H1 (cell line): Measurements from ENCODE around the gene CYREN. TPM values are rescaled to one million over a fixed set of nuclear protein-coding genes. Genes with fewer than 3 reads are reported as not detected.

ENCODE experiments used
- CTCF ChIA-PET: fragments of 300-600 bp; sonication (Branson Sonifier 250); formaldehyde crosslinking; loops from one replicate; lab custom pipeline; 2021; ENCODE audit not compliant: partially characterized antibody; lab: Charles Lee
- POLR2A ChIA-PET: fragments of 300-600 bp; sonication (Branson Sonifier 250); formaldehyde crosslinking; loops from one replicate; lab custom pipeline; 2021; ENCODE audit warnings: inconsistent platforms; ENCODE audit not compliant: partially characterized antibody; lab: Charles Lee
- DNase-seq, 2 experiments: peaks; one replicate each; pipeline versions ENCODE4 v3.0.0 to v3.0.0-alpha.2; 2010 to 2022; ENCODE audit warnings: low spot score in 2 of 2, low read depth in 1 of 2, mixed read lengths in 1 of 2
- FAIRE-seq: peaks from 2 replicates; lab custom pipeline; 2011; peaks lifted over from hg19 to GRCh38; lab: Jason Lieb, UNC
- H2AFZ ChIP-seq: 2 replicates; pipeline ENCODE4 v1.8.1; 2012; ENCODE audit warnings: low read length, inconsistent platforms
- H2AK5ac ChIP-seq: 2 replicates; pipeline ENCODE4 v1.6.1; 2013; ENCODE audit warnings: low read depth, low read length
- H2BK120ac ChIP-seq: replicated peaks from 2 replicates; pipeline ENCODE3; 2013; ENCODE audit warnings: low read depth, low read length, inconsistent platforms
- H2BK12ac ChIP-seq: 2 replicates; pipeline ENCODE4 v1.6.1; 2013; ENCODE audit warnings: low read depth, low read length
- H2BK15ac ChIP-seq: 2 replicates; pipeline ENCODE4 v1.6.1; 2013; ENCODE audit warnings: low read length
- H2BK20ac ChIP-seq: 2 replicates; pipeline ENCODE4 v1.6.1; 2013; ENCODE audit warnings: low read length
- H2BK5ac ChIP-seq: 2 replicates; pipeline ENCODE4 v1.6.1; 2013; ENCODE audit warnings: low read depth, low read length
- H3K14ac ChIP-seq: 2 replicates; pipeline ENCODE4 v1.6.1; 2013; ENCODE audit warnings: inconsistent platforms; ENCODE audit not compliant: insufficient read length
- H3K18ac ChIP-seq: 2 replicates; pipeline ENCODE4 v1.6.1; 2013; ENCODE audit warnings: low read length; ENCODE audit errors: extremely low read depth
- H3K23ac ChIP-seq: 2 replicates; pipeline ENCODE4 v1.6.1; 2013; ENCODE audit warnings: inconsistent platforms; ENCODE audit not compliant: insufficient read length
- H3K23me2 ChIP-seq: 2 replicates; pipeline ENCODE4 v1.6.1; 2013; ENCODE audit warnings: low read depth, low read length
- H3K27ac ChIP-seq: 2 replicates; pipeline ENCODE4 v1.6.1; 2011; ENCODE audit warnings: low read depth, low read length, inconsistent platforms
- H3K27me3 ChIP-seq, 4 experiments: replicated peaks in 1 of 4; 1 replicate in 1 of 4; 2 replicates in 3 of 4; pipeline versions ENCODE4 v1.6.1 to v1.8.1; 2011 to 2013; ENCODE audit warnings: low read length in 3 of 4, mild to moderate bottlenecking in 3 of 4, inconsistent platforms in 2 of 4, mixed read lengths in 2 of 4, moderate library complexity in 1 of 4; ENCODE audit not compliant: control insufficient read depth in 3 of 4, insufficient read depth in 3 of 4; ENCODE audit errors: extremely low read depth in 1 of 4
- H3K36me3 ChIP-seq, 4 experiments: 2 replicates each; pipeline versions ENCODE4 v1.6.1 to v1.8.1; 2011 to 2013; ENCODE audit warnings: mild to moderate bottlenecking in 4 of 4, low read length in 3 of 4, moderate library complexity in 2 of 4, control low read depth in 1 of 4, inconsistent platforms in 1 of 4; ENCODE audit not compliant: insufficient read depth in 4 of 4, control insufficient read depth in 2 of 4
- H3K4ac ChIP-seq: replicated peaks from 2 replicates; pipeline ENCODE3; 2013; ENCODE audit warnings: low read length, low read depth, mixed read lengths, inconsistent platforms; ENCODE audit not compliant: insufficient read length
- H3K4me1 ChIP-seq, 4 experiments: replicated peaks in 1 of 4; 1 replicate in 1 of 4; 2 replicates in 3 of 4; pipeline versions ENCODE4 v1.6.1 to v1.8.1; 2011 to 2013; ENCODE audit warnings: low read length in 3 of 4, inconsistent platforms in 2 of 4, mixed read lengths in 1 of 4; ENCODE audit not compliant: insufficient read depth in 4 of 4, control insufficient read depth in 3 of 4
- H3K4me2 ChIP-seq, 2 experiments: 2 replicates each; pipeline versions ENCODE4 v1.6.1 to v1.8.1; 2011 to 2013; ENCODE audit warnings: low read depth in 2 of 2, low read length in 2 of 2, control low read depth in 1 of 2, inconsistent platforms in 1 of 2, mild to moderate bottlenecking in 1 of 2; ENCODE audit not compliant: insufficient read depth in 1 of 2
- H3K4me3 ChIP-seq, 4 experiments: fragments of 200-600, 300-600 bp in 1 of 4; sonication (generic), shearing (Covaris generic), sonication (Bioruptor Twin) in 1 of 4; 2 replicates each; pipeline versions ENCODE4 v1.5.1 to v1.8.1; 2011 to 2016; ENCODE audit warnings: low read length in 4 of 4, low read depth in 3 of 4, control low read depth in 2 of 4, inconsistent platforms in 2 of 4, mild to moderate bottlenecking in 2 of 4, mixed read lengths in 1 of 4, moderate library complexity in 1 of 4; ENCODE audit not compliant: insufficient read depth in 2 of 4; ENCODE audit errors: extremely low read depth in 1 of 4
- H3K56ac ChIP-seq: replicated peaks from 2 replicates; pipeline ENCODE3; 2013; ENCODE audit warnings: low read depth, mild to moderate bottlenecking, mixed read lengths, low read length, inconsistent platforms; ENCODE audit not compliant: insufficient read length
- H3K79me1 ChIP-seq: 2 replicates; pipeline ENCODE4 v1.6.1; 2013; ENCODE audit warnings: low read depth, low read length, control low read depth
- H3K79me2 ChIP-seq, 2 experiments: 2 replicates each; pipeline versions ENCODE4 v1.6.1 to v1.8.1; 2012 to 2013; ENCODE audit warnings: low read length in 2 of 2, mild to moderate bottlenecking in 2 of 2, inconsistent platforms in 1 of 2; ENCODE audit not compliant: insufficient read depth in 2 of 2, control insufficient read depth in 1 of 2
- H3K9ac ChIP-seq, 4 experiments: replicated peaks in 1 of 4; 1 replicate in 1 of 4; 2 replicates in 3 of 4; pipeline versions ENCODE4 v1.6.1 to v1.8.1; 2011 to 2013; ENCODE audit warnings: low read depth in 3 of 4, low read length in 3 of 4, control low read depth in 2 of 4, mild to moderate bottlenecking in 2 of 4, moderate library complexity in 2 of 4, inconsistent platforms in 1 of 4; ENCODE audit errors: extremely low read depth in 1 of 4
- H3K9me3 ChIP-seq, 2 experiments: 2 replicates each; pipeline versions ENCODE4 v1.6.1 to v1.8.1; 2012 to 2013; ENCODE audit warnings: mild to moderate bottlenecking in 2 of 2, moderate library complexity in 2 of 2, control low read depth in 1 of 2, inconsistent platforms in 1 of 2, low read depth in 1 of 2, low read length in 1 of 2, mixed read lengths in 1 of 2; ENCODE audit not compliant: insufficient read depth in 2 of 2
- H4K20me1 ChIP-seq, 2 experiments: replicated peaks in 1 of 2; 2 replicates each; pipeline versions ENCODE3 to v1.8.1; 2011 to 2013; ENCODE audit warnings: inconsistent platforms in 2 of 2, low read length in 2 of 2, mild to moderate bottlenecking in 1 of 2; ENCODE audit not compliant: insufficient read depth in 2 of 2, control insufficient read depth in 1 of 2
- H4K5ac ChIP-seq: 2 replicates; pipeline ENCODE4 v1.6.1; 2013; ENCODE audit warnings: low read length, low read depth, mixed read lengths, inconsistent platforms; ENCODE audit not compliant: insufficient read length
- H4K8ac ChIP-seq: 2 replicates; pipeline ENCODE4 v1.8.0; 2013; ENCODE audit warnings: mild to moderate bottlenecking, moderate library complexity, low read length, inconsistent platforms; ENCODE audit not compliant: insufficient read depth; ENCODE audit errors: extremely low read depth
- H4K91ac ChIP-seq: replicated peaks from 2 replicates; pipeline ENCODE3; 2013; ENCODE audit warnings: low read length, mixed read lengths, inconsistent platforms; ENCODE audit not compliant: insufficient read length
- ATF2 ChIP-seq: IDR thresholded peaks from 2 replicates; pipeline ENCODE4 v1.6.1; 2012; ENCODE audit warnings: low read length, inconsistent platforms
- HDAC2 ChIP-seq, 2 experiments: fragments of 300-600 bp in 1 of 2; sonication (generic) in 1 of 2; IDR thresholded peaks; 2 replicates each; pipeline ENCODE4 v1.6.1; 2011 to 2012; ENCODE audit warnings: low read depth in 2 of 2, low read length in 2 of 2, mild to moderate bottlenecking in 2 of 2, moderate library complexity in 2 of 2, borderline replicate concordance in 1 of 2, inconsistent platforms in 1 of 2
- KDM5A ChIP-seq: fragments of 200-600 bp; IDR thresholded peaks from 2 replicates; pipeline ENCODE4 v1.7.1; 2012; ENCODE audit warnings: mild to moderate bottlenecking, low read length, inconsistent platforms, mixed read lengths
- RBBP5 ChIP-seq: IDR thresholded peaks from 2 replicates; pipeline ENCODE4 v1.7.1; 2012; ENCODE audit warnings: low read depth, mild to moderate bottlenecking, inconsistent platforms, low read length, moderate library complexity, borderline replicate concordance
- SP1 ChIP-seq: IDR thresholded peaks from 2 replicates; pipeline ENCODE4 v1.6.1; 2011; ENCODE audit warnings: low read depth, low read length
- SUZ12 ChIP-seq: fragments of 200-600 bp; sonication (generic); IDR thresholded peaks from 2 replicates; pipeline ENCODE4 v1.6.1; 2012; ENCODE audit warnings: mild to moderate bottlenecking, inconsistent platforms, low read length, moderate library complexity, mixed read lengths
- TEAD4 ChIP-seq: IDR thresholded peaks from 2 replicates; pipeline ENCODE4 v1.6.1; 2012; ENCODE audit warnings: low read depth, low read length, inconsistent platforms, mixed read lengths
- YY1 ChIP-seq: IDR thresholded peaks from 2 replicates; pipeline ENCODE4 v1.6.1; 2011; ENCODE audit warnings: low read depth, mild to moderate bottlenecking, low read length
- WGBS, 2 experiments: shearing (Covaris generic) in 1 of 2; methylation state at CpG; one replicate each; pipeline versions ENCODE4 v1.1.6 to v1.1.7; 2013 to 2015; ENCODE audit warnings: low lambda C conversion rate in 2 of 2, mixed read lengths in 2 of 2, inconsistent platforms in 1 of 2, low coverage in 1 of 2, missing lambda C conversion rate in 1 of 2; ENCODE audit not compliant: insufficient replicate concordance in 2 of 2, insufficient coverage in 1 of 2, insufficient read length in 1 of 2; ENCODE audit errors: extremely low coverage in 1 of 2, missing lambda C conversion rate in 1 of 2; 5-methylcytosine and 5-hydroxymethylcytosine counted together
- polyA plus RNA-seq, 7 experiments: library from polyadenylated mRNA; depleted of rRNA in 3 of 7; stranded (reverse) in 5 of 7; unstranded in 2 of 7; fragments of >200 nt in 5 of 7; fragments of 200-250 nt in 2 of 7; gene quantifications; 1 replicate in 5 of 7; 2 replicates in 1 of 7; 4 replicates in 1 of 7; pipeline versions ENCODE4 v1.2.1 to v1.2.3, GENCODE V29; 2011 to 2013; ENCODE audit warnings: missing spikeins in 2 of 7, mixed read lengths in 2 of 7
- total RNA-seq: library from RNA; stranded (reverse); fragmentation: NEBNext Ultra II Directional; extraction: Animal tissue kit (Norgen Biotek cat#: 25700); gene quantifications from 2 replicates; pipeline ENCODE4 v1.2.1, GENCODE V29; 2021
- TF ChIP-seq, protein P1 (sequence below): IDR thresholded peaks from 2 replicates; pipeline ENCODE4 v1.6.1; 2011; ENCODE audit warnings: low read depth, mild to moderate bottlenecking, low read length; ENCODE audit not compliant: insufficient read depth

The CYREN gene
- total and polyA plus RNA-seq, 2 of the 8 experiments (the other 6 are each of a cell fraction or from before 2014, with no cell fraction given) = 25.1 to 46.2 TPM

GRCh38 chr7:135185471-135186260, 15.2 kb upstream of the CYREN start:
- H3K79me2 ChIP-seq = no peaks in the 10 kb centered on the region
- no peak overlapping the region for H2BK15ac ChIP-seq
- H3K79me1 ChIP-seq = no peaks in the 10 kb centered on the region
- H3K9ac ChIP-seq = no peak overlapping the region
- H4K8ac ChIP-seq = no peak overlapping the region
- H4K20me1 ChIP-seq = no peaks in the 10 kb centered on the region
- no peaks in the 10 kb centered on the region for H3K4me1 ChIP-seq
- H2BK20ac ChIP-seq = no peak overlapping the region
- POLR2A ChIA-PET = interaction anchor here (0.6 to 1.2 kb wide), 2 partner anchors 19 to 21 kb away, joined by 3 read pairs; no protein-coding TSS in a partner anchor
- H3K27ac ChIP-seq = no peak overlapping the region
- H3K4ac ChIP-seq = no peak overlapping the region
- H3K14ac ChIP-seq = no peak overlapping the region
- no peak overlapping the region for H2AFZ ChIP-seq
- H2BK5ac ChIP-seq = no peak overlapping the region
- no peak overlapping the region for H3K56ac ChIP-seq
- peaks cover 14 to 21% of the 10 kb centered on the region in 2 experiments for H3K9me3 ChIP-seq
- no peak overlapping the region for H3K4me3 ChIP-seq
- no peak for DNase-seq
- no peak overlapping the region for H4K91ac ChIP-seq
- H2AK5ac ChIP-seq = no peak overlapping the region
- H3K23ac ChIP-seq = no peak overlapping the region
- H3K18ac ChIP-seq = no peak overlapping the region
- H2BK12ac ChIP-seq = no peak overlapping the region
- no peaks in the 10 kb centered on the region for H3K23me2 ChIP-seq
- FAIRE-seq = no peak
- H3K4me2 ChIP-seq = no peak overlapping the region
- CTCF ChIA-PET = interaction anchor here (0.7 to 1.6 kb wide), 2 partner anchors 52 to 53 kb away, joined by 3 read pairs; no protein-coding TSS in a partner anchor
- WGBS, 2 experiments = 91% methylated on average over 7 of the region's 7 CpGs; no CpG with 5 or more reads in 1 of the 2 experiments
- H3K36me3 ChIP-seq = peaks cover 2 to 13% (median 2%) of the 10 kb centered on the region in 4 experiments; a peak in 5 of 8 replicates
- no peak overlapping the region for H4K5ac ChIP-seq
- no peaks in the 10 kb centered on the region for H3K27me3 ChIP-seq
- H2BK120ac ChIP-seq = no peak overlapping the region
- no peak for TF ChIP-seq RBBP5
- no peak for TF ChIP-seq HDAC2 (IDR thresholded peaks at IDR 0.05; ENCODE audit: borderline replicate concordance in 1 of 2, low read depth in 2 of 2, low read length in 2 of 2)
- TF ChIP-seq, protein P1, sequence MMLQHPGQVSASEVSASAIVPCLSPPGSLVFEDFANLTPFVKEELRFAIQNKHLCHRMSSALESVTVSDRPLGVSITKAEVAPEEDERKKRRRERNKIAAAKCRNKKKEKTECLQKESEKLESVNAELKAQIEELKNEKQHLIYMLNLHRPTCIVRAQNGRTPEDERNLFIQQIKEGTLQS = no peak
- TF ChIP-seq KDM5A = no peak
- TF ChIP-seq SUZ12 = no peak
- no peak for TF ChIP-seq YY1
- no peak for TF ChIP-seq SP1
- TF ChIP-seq TEAD4 = no peak
- no peak for TF ChIP-seq ATF2
